Spinal cord (tissue), 10 donors: Measurements from ENCODE around the gene GCHFR. TPM values are rescaled to one million over a fixed set of nuclear protein-coding genes. Genes with fewer than 3 reads are reported as not detected.

Source experiments
- DNase-seq, 6 donors: peaks; one replicate each; pipeline versions ENCODE4 v3.0.0 to v3.0.0-alpha.2; 2013 to 2015; ENCODE audit warnings: low spot score in 6 of 6, low read depth in 4 of 6
- H3K27ac ChIP-seq: one replicate; pipeline ENCODE4 v1.5.1; 2013; ENCODE audit warnings: low read depth, low read length, control low read depth
- H3K27me3 ChIP-seq: one replicate; pipeline ENCODE4 v1.6.1; 2013; ENCODE audit warnings: low read length; ENCODE audit not compliant: control insufficient read depth, insufficient read depth
- H3K36me3 ChIP-seq: one replicate; pipeline ENCODE4 v1.6.1; 2013; ENCODE audit warnings: low read length; ENCODE audit not compliant: control insufficient read depth, insufficient read depth
- H3K4me1 ChIP-seq: one replicate; pipeline ENCODE4 v1.6.1; 2013; ENCODE audit warnings: low read length; ENCODE audit not compliant: control insufficient read depth, insufficient read depth
- H3K4me3 ChIP-seq: one replicate; pipeline ENCODE4 v1.5.1; 2013; ENCODE audit warnings: low read depth, low read length, control low read depth
- H3K9me3 ChIP-seq: one replicate; pipeline ENCODE4 v1.6.1; 2013; ENCODE audit warnings: low read length; ENCODE audit not compliant: control insufficient read depth, insufficient read depth
- WGBS: methylation state at CpG from one replicate; pipeline ENCODE4 v1.1.5; 2013; ENCODE audit warnings: missing lambda C conversion rate; ENCODE audit not compliant: insufficient coverage; 5-methylcytosine and 5-hydroxymethylcytosine counted together
- long read RNA-seq, 4 donors: transcript quantifications; one replicate each; lab custom pipeline, GENCODE V29; 2026
- polyA plus RNA-seq, 2 donors: library from polyadenylated mRNA; unstranded; fragments of 120-200 nt; gene quantifications; one replicate each; pipeline ENCODE4 v1.2.1, GENCODE V29; 2013; ENCODE audit not compliant: insufficient read length in 2 of 2
- total RNA-seq, 2 donors: library from RNA; depleted of rRNA in 1 of 2; stranded (reverse); fragments of 120-200 nt in 1 of 2; fragments of >200 nt in 1 of 2; gene quantifications; one replicate each; pipeline versions ENCODE4 v1.2.3 to v1.2.4, GENCODE V29; 2013 to 2014
- donor health status: healthy.

GCHFR gene
- 10 to 100 TPM; 14.2 to 18.2 TPM for total RNA-seq
- polyA plus RNA-seq: 10 to 100 TPM; 25.6 to 29.1 TPM
- long read RNA-seq, donor 1, transcript GCHFR-201 (3 exons, 777 nt): major isoform, 17 of 34 reads
- long read RNA-seq, donor 1, partial matches to known transcripts: 9 of 34 reads
- long read RNA-seq, donor 1, other reads (novel, unspliced or antisense): 6 of 34 reads
- long read RNA-seq, donor 2, transcript GCHFR-201 (3 exons, 777 nt): major isoform, 9 of 10 reads
- long read RNA-seq, donor 2, partial matches to known transcripts: 0 of 10 reads
- long read RNA-seq, donor 2, other reads (novel, unspliced or antisense): 0 of 10 reads
- long read RNA-seq, donor 3, transcript GCHFR-201 (3 exons, 777 nt): major isoform, 14 of 14 reads
- long read RNA-seq, donor 3, partial matches to known transcripts: 0 of 14 reads
- long read RNA-seq, donor 3, other reads (novel, unspliced or antisense): 0 of 14 reads
- long read RNA-seq, donor 4, transcript GCHFR-201 (3 exons, 777 nt): major isoform, 39 of 49 reads
- long read RNA-seq, donor 4, partial matches to known transcripts: 8 of 49 reads
- long read RNA-seq, donor 4, other reads (novel, unspliced or antisense): 0 of 49 reads

GRCh38 chr15:40763801-40764628, at the start of gene GCHFR:
GCHFR (plus strand) TSS chr15:40764068; CDS start chr15:40764181, 113 bp downstream.
- no peaks in the 10 kb centered on the region for H3K27me3 ChIP-seq
- peaks cover 28% of the 10 kb centered on the region for H3K36me3 ChIP-seq
- peak in 2 of 6 donors; percentile 78 to 80 for DNase-seq
- WGBS: 1% methylated on average over 74 of the region's 75 CpGs
- H3K27ac ChIP-seq: peak within 1 kb of the TSS; percentile 61
- peak within 1 kb of the TSS; percentile 61 for H3K4me3 ChIP-seq
- H3K9me3 ChIP-seq: no peaks in the 10 kb centered on the region
- H3K4me1 ChIP-seq: peaks cover 44% of the 10 kb centered on the region

GRCh38 chr15:40714144-40714543, 49.7 kb upstream of the GCHFR start:
- Histone ChIP-seq H3K4me1 (no peaks in the 10 kb centered on the region), H3K27me3 (no peaks in the 10 kb centered on the region), H3K36me3 (no peaks in the 10 kb centered on the region), H3K9me3 (no peaks in the 10 kb centered on the region), H3K4me3 (no peak overlapping the region), H3K27ac (no peak overlapping the region)
- WGBS: no CpG with 5 or more reads among the region's 2 CpGs
- peak in 1 of 6 donors; percentile 6 for DNase-seq

- H3K27me3 ChIP-seq: no peaks in the 10 kb centered on the region
- H3K4me1 ChIP-seq: no peaks in the 10 kb centered on the region
- H3K27ac ChIP-seq: no peak overlapping the region
- no peaks in the 10 kb centered on the region for H3K9me3 ChIP-seq
- H3K36me3 ChIP-seq: no peaks in the 10 kb centered on the region
- 97% methylated on average over 5 of the region's 6 CpGs for WGBS
- DNase-seq: no peak
- H3K4me3 ChIP-seq: no peak overlapping the region
Observed at GRCh38 chr15:40716165-40716564, 47.7 kb upstream of the GCHFR start.

GRCh38 chr15:40721701-40722100, 42.2 kb upstream of the GCHFR start:
- no peaks in the 10 kb centered on the region for H3K36me3 ChIP-seq
- DNase-seq: no peak
- H3K27me3 ChIP-seq: no peaks in the 10 kb centered on the region
- H3K4me1 ChIP-seq: no peaks in the 10 kb centered on the region
- H3K4me3 ChIP-seq: no peak overlapping the region
- WGBS: no CpG with 5 or more reads among the region's 1 CpG
- H3K9me3 ChIP-seq: no peaks in the 10 kb centered on the region
- no peak overlapping the region for H3K27ac ChIP-seq

GRCh38 chr15:40722354-40722753, 41.5 kb upstream of the GCHFR start:
- Histone ChIP-seq H3K9me3 (no peaks in the 10 kb centered on the region), H3K36me3 (no peaks in the 10 kb centered on the region), H3K4me1 (no peaks in the 10 kb centered on the region), H3K27ac (no peak overlapping the region), H3K4me3 (no peak overlapping the region), H3K27me3 (no peaks in the 10 kb centered on the region)
- WGBS: 100% methylated on average over 1 of the region's 4 CpGs
- no peak for DNase-seq

- no peak overlapping the region for H3K4me3 ChIP-seq
- no CpG with 5 or more reads among the region's 2 CpGs for WGBS
- no peak overlapping the region for H3K27ac ChIP-seq
- no peaks in the 10 kb centered on the region for H3K36me3 ChIP-seq
- H3K4me1 ChIP-seq: no peaks in the 10 kb centered on the region
- no peaks in the 10 kb centered on the region for H3K9me3 ChIP-seq
- no peak for DNase-seq
- no peaks in the 10 kb centered on the region for H3K27me3 ChIP-seq
Observed at GRCh38 chr15:40722934-40723333, 40.9 kb upstream of the GCHFR start.

- Histone ChIP-seq H3K27me3 (no peaks in the 10 kb centered on the region), H3K27ac (no peak overlapping the region), H3K36me3 (no peaks in the 10 kb centered on the region), H3K9me3 (no peaks in the 10 kb centered on the region), H3K4me1 (no peaks in the 10 kb centered on the region), H3K4me3 (no peak overlapping the region)
- DNase-seq: no peak
- no CpG with 5 or more reads among the region's 2 CpGs for WGBS
Observed at GRCh38 chr15:40723919-40724318, 39.9 kb upstream of the GCHFR start.

GRCh38 chr15:40731034-40731433, 32.8 kb upstream of the GCHFR start:
- Histone ChIP-seq H3K36me3 (peaks cover 34% of the 10 kb centered on the region), H3K4me3 (no peak overlapping the region), H3K27ac (no peak overlapping the region), H3K27me3 (no peaks in the 10 kb centered on the region), H3K9me3 (no peaks in the 10 kb centered on the region), H3K4me1 (no peaks in the 10 kb centered on the region)
- 77% methylated on average over 3 of the region's 3 CpGs for WGBS
- peak in 1 of 6 donors; percentile 8 for DNase-seq

GRCh38 chr15:40736575-40736974, 27.3 kb upstream of the GCHFR start:
- Histone ChIP-seq H3K4me3 (no peak overlapping the region), H3K4me1 (no peaks in the 10 kb centered on the region), H3K27me3 (no peaks in the 10 kb centered on the region), H3K9me3 (no peaks in the 10 kb centered on the region), H3K27ac (no peak overlapping the region), H3K36me3 (peaks cover 66% of the 10 kb centered on the region)
- DNase-seq: no peak
- WGBS: no CpG with 5 or more reads among the region's 4 CpGs
